Activated naive CD4-positive, alpha-beta T cell treated with anti-CD3 and anti-CD28 coated beads for 36 hours (primary cell): ENCODE measurements around the gene DYNLRB1. TPM values are rescaled to one million over a fixed set of nuclear protein-coding genes. Genes with fewer than 3 reads are reported as not detected.
"Not testable (repeated sequence)": the region's sequence is repeated elsewhere in the genome, so short reads cannot be mapped to it uniquely, and the experiment has no call there.

Experiments
- CTCF ChIA-PET: fragments of 350-600 bp; sonication (Branson Sonifier 250); formaldehyde crosslinking; loops from one replicate; lab custom pipeline; 2021; ENCODE audit warnings: antibody characterized with exemption; lab: Charles Lee
- DNase-seq: peaks from one replicate; pipeline ENCODE4 v3.0.0-alpha.2; 2020
- H3K27ac Mint-ChIP-seq: one replicate; pipeline ENCODE4 v1.8.0; 2021; ENCODE audit warnings: mild to moderate bottlenecking, mixed read lengths
- H3K27me3 Mint-ChIP-seq: one replicate; pipeline ENCODE4 v1.8.0; 2021; ENCODE audit warnings: low read depth, mixed read lengths
- H3K36me3 Mint-ChIP-seq: one replicate; pipeline ENCODE4 v1.8.0; 2021; ENCODE audit warnings: low read depth, mixed read lengths
- H3K4me1 Mint-ChIP-seq: one replicate; pipeline ENCODE4 v1.8.0; 2021; ENCODE audit warnings: low read depth, mixed read lengths
- H3K4me3 Mint-ChIP-seq: one replicate; pipeline ENCODE4 v1.8.0; 2021; ENCODE audit warnings: mild to moderate bottlenecking, moderate library complexity, mixed read lengths
- H3K9me3 Mint-ChIP-seq: one replicate; pipeline ENCODE4 v1.8.0; 2021; ENCODE audit warnings: mixed read lengths
- intact Hi-C: fragments of 100-400 bp; cut with micrococcal nuclease; formaldehyde crosslinking; loops from one replicate; pipeline ENCODE4 v1.15.1; 2023
- total RNA-seq, 2 experiments: library from RNA; stranded (reverse); gene quantifications; one replicate each; pipeline ENCODE4 v1.2.3, GENCODE V29; 2021

Gene DYNLRB1
- total RNA-seq, 2 experiments from 2014 or later = 81.9 to 92.9 TPM

GRCh38 chr20:34514034-34514433, 2.2 kb upstream of the DYNLRB1 start:
- H3K27ac Mint-ChIP-seq, H3K9me3 Mint-ChIP-seq, H3K27me3 Mint-ChIP-seq, H3K36me3 Mint-ChIP-seq, CTCF ChIA-PET, DNase-seq: not testable (repeated sequence)
- peaks cover 18% of the 10 kb centered on the region for H3K4me1 Mint-ChIP-seq
- peak overlapping the region; percentile 22 for H3K4me3 Mint-ChIP-seq
- intact Hi-C loops = loop anchor here (10.0 kb wide), 1 partner anchor 399 kb away; the partner anchor contains the start of gene EIF2S2

GRCh38 chr20:34514897-34515483, 1.2 kb upstream of the DYNLRB1 start:
- intact Hi-C loops = loop anchor here (1.0 to 10.0 kb wide), 3 partner anchors 152 to 400 kb away; partner anchors contain the start of genes ACSS2, EIF2S2 and ITCH
- H3K4me3 Mint-ChIP-seq = peak overlapping the region; percentile 98
- H3K4me1 Mint-ChIP-seq = peaks cover 22% of the 10 kb centered on the region
- CTCF ChIA-PET = interaction anchor here (0.5 to 5.0 kb wide), 6 partner anchors 8 to 202 kb away, joined by 3 to 48 read pairs (median 4); no protein-coding TSS in a partner anchor
- peak overlapping the region; percentile 96 for H3K27ac Mint-ChIP-seq
- H3K9me3 Mint-ChIP-seq = no peaks in the 10 kb centered on the region
- peaks cover 6% of the 10 kb centered on the region for H3K36me3 Mint-ChIP-seq
- no peaks in the 10 kb centered on the region for H3K27me3 Mint-ChIP-seq
- DNase-seq = no peak

- peaks cover 25% of the 10 kb centered on the region for H3K4me1 Mint-ChIP-seq
These were observed 557 bp upstream of the DYNLRB1 start for GRCh38 chr20:34515484-34516246.

GRCh38 chr20:34517114-34517505, 888 bp downstream of the DYNLRB1 start:
- Mint-ChIP-seq H3K4me3 (peak overlapping the region; percentile 98), H3K27ac (peak overlapping the region; percentile 96), H3K4me1 (peaks cover 34% of the 10 kb centered on the region), H3K36me3 (peaks cover 7% of the 10 kb centered on the region), H3K9me3 (no peaks in the 10 kb centered on the region), H3K27me3 (no peaks in the 10 kb centered on the region)
- DNase-seq = no peak
- CTCF ChIA-PET = interaction anchor here (0.8 to 5.0 kb wide), 9 partner anchors 13 to 243 kb away, joined by 3 to 48 read pairs (median 5); partner anchors contain the start of gene AHCY
- intact Hi-C loops = loop anchor here (2.0 to 10.0 kb wide), 3 partner anchors 160 to 402 kb away; partner anchors contain the start of genes ACSS2, EIF2S2 and PIGU

More at GRCh38 chr20:34515484-34516246, 557 bp upstream of the DYNLRB1 start:
- Mint-ChIP-seq H3K27me3 (no peaks in the 10 kb centered on the region), H3K36me3 (peaks cover 7% of the 10 kb centered on the region), H3K9me3 (no peaks in the 10 kb centered on the region), H3K4me3 (peak overlapping the region; percentile 98), H3K27ac (peak overlapping the region; percentile 96)
- intact Hi-C loops = loop anchor here (1.0 to 10.0 kb wide), 8 partner anchors 152 to 522 kb away; partner anchors contain the start of genes ACSS2, AHCY, EIF2S2 and ITCH
- peak; percentile 84 for DNase-seq
- CTCF ChIA-PET = interaction anchor here (0.6 to 5.0 kb wide), 8 partner anchors 7 to 255 kb away, joined by 3 to 48 read pairs (median 6); partner anchors contain the start of gene AHCY

GRCh38 chr20:34518863-34519262, 2.6 kb downstream of the DYNLRB1 start:
- H3K4me3 Mint-ChIP-seq, DNase-seq, H3K27ac Mint-ChIP-seq, H3K36me3 Mint-ChIP-seq, H3K27me3 Mint-ChIP-seq, H3K9me3 Mint-ChIP-seq: not testable (repeated sequence)
- CTCF ChIA-PET = interaction anchor here (1.5 to 5.0 kb wide), 2 partner anchors 19 to 206 kb away, joined by 5 to 48 read pairs; no protein-coding TSS in a partner anchor
- intact Hi-C loops = loop anchor here (5.0 to 10.0 kb wide), 2 partner anchors 358 to 404 kb away; partner anchors contain the start of genes ACSS2 and EIF2S2
- H3K4me1 Mint-ChIP-seq = peaks cover 48% of the 10 kb centered on the region

GRCh38 chr20:34519841-34520240, 3.6 kb downstream of the DYNLRB1 start:
- CTCF ChIA-PET = interaction anchor here (1.5 to 6.2 kb wide), 3 partner anchors 19 to 207 kb away, joined by 5 to 82 read pairs (median 48); no protein-coding TSS in a partner anchor

GRCh38 chr20:34522969-34523871, 7.0 kb downstream of the DYNLRB1 start:
- peak; percentile 74 for DNase-seq
- Mint-ChIP-seq H3K36me3 (peaks cover 11% of the 10 kb centered on the region), H3K4me3 (no peak overlapping the region), H3K27ac (no peak overlapping the region), H3K27me3 (no peaks in the 10 kb centered on the region), H3K9me3 (no peaks in the 10 kb centered on the region), H3K4me1 (peaks cover 42% of the 10 kb centered on the region)
- intact Hi-C loops = loop anchor here (1.0 to 2.0 kb wide), 2 partner anchors 211 to 332 kb away; no protein-coding TSS in a partner anchor
- CTCF ChIA-PET = interaction anchor here (0.6 to 6.2 kb wide), 12 partner anchors 8 to 499 kb away, joined by 3 to 82 read pairs (median 4); no protein-coding TSS in a partner anchor

More at GRCh38 chr20:34519841-34520240, 3.6 kb downstream of the DYNLRB1 start:
- H3K27me3 Mint-ChIP-seq, H3K27ac Mint-ChIP-seq, H3K4me3 Mint-ChIP-seq, DNase-seq, H3K36me3 Mint-ChIP-seq, H3K9me3 Mint-ChIP-seq: not testable (repeated sequence)
- intact Hi-C loops = loop anchor here (5.0 to 10.0 kb wide), 2 partner anchors 357 to 405 kb away; partner anchors contain the start of genes ACSS2 and EIF2S2
- peaks cover 48% of the 10 kb centered on the region for H3K4me1 Mint-ChIP-seq

- Mint-ChIP-seq H3K4me3 (no peak overlapping the region), H3K27me3 (no peaks in the 10 kb centered on the region), H3K9me3 (no peaks in the 10 kb centered on the region), H3K36me3 (peaks cover 14% of the 10 kb centered on the region), H3K4me1 (peaks cover 35% of the 10 kb centered on the region), H3K27ac (no peak overlapping the region)
- no peak for DNase-seq
- CTCF ChIA-PET = interaction anchor here (0.9 to 6.2 kb wide), 2 partner anchors 14 to 212 kb away, joined by 3 to 82 read pairs; no protein-coding TSS in a partner anchor
- intact Hi-C loops = no loop called here
These were observed 8.2 kb downstream of the DYNLRB1 start for GRCh38 chr20:34524426-34524825.

- intact Hi-C loops = no loop called here
- Mint-ChIP-seq H3K4me1 (peaks cover 29% of the 10 kb centered on the region), H3K9me3 (no peaks in the 10 kb centered on the region), H3K4me3 (no peak overlapping the region), H3K27me3 (no peaks in the 10 kb centered on the region), H3K27ac (no peak overlapping the region), H3K36me3 (peaks cover 12% of the 10 kb centered on the region)
- no peak for DNase-seq
- CTCF ChIA-PET = interaction anchor here (6.2 kb wide), 1 partner anchor 213 kb away, joined by 82 read pairs; no protein-coding TSS in a partner anchor
These were observed 9.1 kb downstream of the DYNLRB1 start for GRCh38 chr20:34525342-34525708.

- CTCF ChIA-PET = interaction anchor here (6.2 kb wide), 1 partner anchor 213 kb away, joined by 82 read pairs; no protein-coding TSS in a partner anchor
- no peaks in the 10 kb centered on the region for H3K9me3 Mint-ChIP-seq
- H3K27ac Mint-ChIP-seq = no peak overlapping the region
- H3K4me1 Mint-ChIP-seq = peaks cover 28% of the 10 kb centered on the region
- no peak for DNase-seq
- intact Hi-C loops = no loop called here
- H3K27me3 Mint-ChIP-seq = no peaks in the 10 kb centered on the region
- no peak overlapping the region for H3K4me3 Mint-ChIP-seq
- H3K36me3 Mint-ChIP-seq = peaks cover 12% of the 10 kb centered on the region
These were observed 9.6 kb downstream of the DYNLRB1 start for GRCh38 chr20:34525709-34526416.
